Neutrophil (primary cell): ENCODE results near the gene SERHL2.
"Not testable (repeated sequence)": the region's sequence is repeated elsewhere in the genome, so short reads cannot be mapped to it uniquely, and the experiment has no call there.

Experiments used
- H3K27ac ChIP-seq: fragments of 200-600 bp; sonication (generic); 2 replicates; pipeline ENCODE4 v1.5.1; 2016; ENCODE audit warnings: mild to moderate bottlenecking, moderate library complexity
- H3K27me3 ChIP-seq: fragments of 200-600 bp; sonication (generic); 2 replicates; pipeline ENCODE4 v1.6.0; 2016; ENCODE audit warnings: mild to moderate bottlenecking
- H3K36me3 ChIP-seq: fragments of 200-600 bp; sonication (generic); 2 replicates; pipeline ENCODE4 v1.5.1; 2017
- H3K4me1 ChIP-seq, 2 experiments: fragments of 200-600 bp in 1 of 2; sonication (generic) in 1 of 2; 1 replicate in 1 of 2; 2 replicates in 1 of 2; pipeline versions ENCODE4 v1.5.1 to v1.6.1; 2013 to 2016; ENCODE audit warnings: low read depth in 1 of 2, low read length in 1 of 2, mild to moderate bottlenecking in 1 of 2, moderate library complexity in 1 of 2; ENCODE audit not compliant: control insufficient read depth in 1 of 2, insufficient read depth in 1 of 2
- H3K4me3 ChIP-seq, 2 experiments: fragments of 200-600 bp in 1 of 2; sonication (generic) in 1 of 2; 1 replicate in 1 of 2; 2 replicates in 1 of 2; pipeline ENCODE4 v1.5.1; 2013 to 2016; ENCODE audit warnings: low read depth in 1 of 2, low read length in 1 of 2, mild to moderate bottlenecking in 1 of 2, moderate library complexity in 1 of 2
- H3K9me3 ChIP-seq: fragments of 200-600 bp; sonication (generic); 2 replicates; pipeline ENCODE4 v1.5.1; 2016
- TF ChIP-seq, protein P1 (sequence below): fragments of 200-600 bp; sonication (generic); IDR thresholded peaks from 2 replicates; pipeline ENCODE4 v1.5.1; 2016; ENCODE audit warnings: antibody characterized with exemption

Gene SERHL2

DNA sequence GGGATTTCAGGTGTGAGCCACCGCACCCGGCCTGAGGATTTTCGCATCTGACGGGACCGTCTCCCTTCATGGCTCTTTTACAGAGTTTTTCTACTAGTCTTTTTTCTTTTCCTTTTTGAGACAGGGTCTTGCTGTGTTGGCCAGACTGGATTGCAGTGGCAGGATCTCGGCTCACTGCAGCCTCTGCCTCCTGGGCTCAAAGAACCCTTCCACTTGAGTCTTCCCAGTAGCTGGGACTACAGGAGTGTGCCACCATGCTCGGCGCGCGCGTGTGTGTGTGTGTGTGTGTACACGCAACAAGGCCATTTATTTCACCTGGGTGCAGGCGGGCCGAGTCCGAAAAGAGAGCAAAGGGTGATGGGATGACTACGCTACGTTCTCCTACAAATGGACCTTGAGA is 10.9 kb downstream of the SERHL2 start:
- H3K27me3 ChIP-seq, result no peaks in the 10 kb centered on the region
- peaks cover 0 to 6% of the 10 kb centered on the region in 2 experiments for H3K4me1 ChIP-seq
- TF ChIP-seq, protein P1, sequence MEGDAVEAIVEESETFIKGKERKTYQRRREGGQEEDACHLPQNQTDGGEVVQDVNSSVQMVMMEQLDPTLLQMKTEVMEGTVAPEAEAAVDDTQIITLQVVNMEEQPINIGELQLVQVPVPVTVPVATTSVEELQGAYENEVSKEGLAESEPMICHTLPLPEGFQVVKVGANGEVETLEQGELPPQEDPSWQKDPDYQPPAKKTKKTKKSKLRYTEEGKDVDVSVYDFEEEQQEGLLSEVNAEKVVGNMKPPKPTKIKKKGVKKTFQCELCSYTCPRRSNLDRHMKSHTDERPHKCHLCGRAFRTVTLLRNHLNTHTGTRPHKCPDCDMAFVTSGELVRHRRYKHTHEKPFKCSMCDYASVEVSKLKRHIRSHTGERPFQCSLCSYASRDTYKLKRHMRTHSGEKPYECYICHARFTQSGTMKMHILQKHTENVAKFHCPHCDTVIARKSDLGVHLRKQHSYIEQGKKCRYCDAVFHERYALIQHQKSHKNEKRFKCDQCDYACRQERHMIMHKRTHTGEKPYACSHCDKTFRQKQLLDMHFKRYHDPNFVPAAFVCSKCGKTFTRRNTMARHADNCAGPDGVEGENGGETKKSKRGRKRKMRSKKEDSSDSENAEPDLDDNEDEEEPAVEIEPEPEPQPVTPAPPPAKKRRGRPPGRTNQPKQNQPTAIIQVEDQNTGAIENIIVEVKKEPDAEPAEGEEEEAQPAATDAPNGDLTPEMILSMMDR, result no peak
- H3K36me3 ChIP-seq, result no peaks in the 10 kb centered on the region
- no peak overlapping the region for H3K27ac ChIP-seq
- H3K4me3 ChIP-seq, result no peak overlapping the region
- H3K9me3 ChIP-seq, result no peaks in the 10 kb centered on the region

DNA sequence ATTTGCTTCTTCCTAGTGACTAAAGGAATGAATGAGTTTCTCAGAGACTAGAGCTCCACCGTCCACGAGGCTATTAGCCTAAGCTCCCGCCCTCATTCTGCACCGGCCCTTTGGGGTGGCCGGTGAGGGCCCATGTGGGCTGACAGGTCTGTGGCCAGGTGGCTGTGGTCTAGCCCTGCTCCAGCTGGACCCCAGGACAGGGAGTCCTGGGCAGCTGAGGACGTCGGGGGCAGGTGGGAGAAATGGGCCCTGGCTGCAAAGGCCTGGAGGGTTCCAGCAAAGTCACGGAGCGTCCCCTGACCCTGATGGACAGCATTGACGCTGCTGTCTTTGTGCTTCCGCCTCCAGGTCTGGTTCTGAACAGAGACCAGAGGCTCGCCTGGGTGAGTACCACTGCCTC is 12.2 kb downstream of the SERHL2 start:
- TF ChIP-seq, protein P1, result no peak
- Histone ChIP-seq H3K27me3 (no peaks in the 10 kb centered on the region), H3K36me3 (peaks cover 7% of the 10 kb centered on the region), H3K4me1 (peaks cover 0 to 6% of the 10 kb centered on the region in 2 experiments), H3K4me3 (no peak overlapping the region), H3K9me3 (no peaks in the 10 kb centered on the region), H3K27ac (no peak overlapping the region)

DNA sequence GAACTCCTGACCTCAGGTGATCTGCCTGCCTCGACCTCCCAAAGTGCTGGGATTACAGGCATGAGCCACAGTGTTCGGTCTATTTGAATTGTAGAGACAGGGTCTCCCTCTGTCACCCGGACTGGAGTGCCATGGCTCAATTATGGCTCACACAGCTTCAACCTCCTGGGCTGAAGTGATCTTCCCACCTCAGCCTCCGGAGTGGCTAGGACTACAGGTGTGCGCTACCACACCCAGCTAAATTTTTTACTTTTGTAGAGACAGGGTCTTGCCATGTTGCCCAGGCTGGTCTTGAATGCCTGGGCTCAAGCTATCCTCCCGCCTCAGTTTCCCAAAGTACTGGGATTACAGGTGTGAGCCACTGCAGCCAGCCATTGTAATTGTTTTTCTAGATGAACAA is 14.2 kb downstream of the SERHL2 start:
- not testable (repeated sequence) for H3K27ac ChIP-seq, H3K27me3 ChIP-seq, H3K9me3 ChIP-seq, H3K4me1 ChIP-seq, H3K4me3 ChIP-seq
- peaks cover 21% of the 10 kb centered on the region for H3K36me3 ChIP-seq

DNA sequence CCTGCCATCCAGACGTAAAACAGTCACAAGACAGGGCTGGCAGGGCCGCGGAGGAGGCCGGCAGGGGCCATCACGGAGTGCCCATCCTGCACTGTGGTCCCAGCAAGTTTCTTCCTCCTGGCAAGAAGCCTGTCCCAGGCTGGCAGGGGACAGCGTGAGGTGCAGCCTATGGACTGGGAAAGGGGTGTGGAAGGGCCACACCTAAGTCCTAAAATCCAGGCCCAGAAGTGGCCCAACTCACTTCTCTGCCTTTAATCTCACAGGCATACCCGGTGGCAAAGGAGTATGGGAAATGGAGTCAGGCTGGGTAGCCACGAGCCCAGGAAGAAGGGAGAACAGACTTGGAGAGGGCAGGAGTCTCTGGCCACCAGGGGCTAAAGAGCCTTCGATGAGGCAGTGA is 16.8 kb downstream of the SERHL2 start:
- H3K4me1 ChIP-seq, H3K9me3 ChIP-seq, H3K27ac ChIP-seq, H3K4me3 ChIP-seq, H3K27me3 ChIP-seq: not testable (repeated sequence)
- peaks cover 38% of the 10 kb centered on the region for H3K36me3 ChIP-seq

DNA sequence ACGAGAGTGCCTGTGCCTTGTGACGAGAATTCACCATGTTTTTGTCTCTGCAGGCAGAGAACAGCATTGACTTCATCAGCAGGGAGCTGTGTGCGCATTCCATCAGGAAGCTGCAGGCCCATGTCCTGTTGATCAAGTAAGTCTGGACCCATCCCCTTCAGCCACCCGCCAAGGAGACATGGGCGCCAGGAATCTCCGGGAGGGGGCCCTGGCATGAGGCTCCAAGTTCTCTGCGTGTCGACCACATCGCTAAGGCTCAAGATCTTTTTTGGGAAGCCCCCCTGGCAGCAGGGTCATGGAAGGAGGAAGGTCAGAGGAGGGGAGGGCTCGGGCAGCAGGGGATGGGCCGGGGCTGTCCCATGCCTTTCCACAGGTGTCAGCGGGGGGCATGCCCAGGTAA is 17.3 kb downstream of the SERHL2 start:
- H3K36me3 ChIP-seq, result peaks cover 40% of the 10 kb centered on the region
- H3K4me1 ChIP-seq, H3K27ac ChIP-seq, H3K4me3 ChIP-seq, H3K9me3 ChIP-seq, H3K27me3 ChIP-seq: not testable (repeated sequence)

DNA sequence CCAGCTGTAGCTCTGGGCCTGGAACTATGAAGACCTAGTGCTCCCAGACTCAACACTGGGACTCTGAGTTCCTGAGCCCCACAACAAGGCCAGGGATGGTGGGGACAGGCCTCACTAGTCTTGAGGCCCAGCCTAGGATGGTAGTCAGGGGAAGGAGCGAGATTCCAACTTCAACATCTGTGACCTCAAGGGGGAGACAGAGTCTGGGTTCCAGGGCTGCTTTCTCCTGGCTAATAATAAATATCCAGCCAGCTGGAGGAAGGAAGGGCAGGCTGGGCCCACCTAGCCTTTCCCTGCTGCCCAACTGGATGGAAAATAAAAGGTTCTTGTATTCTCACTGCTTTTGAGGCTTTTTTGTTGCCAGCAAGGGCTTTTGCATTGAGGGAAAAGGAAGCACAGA is 20.3 kb downstream of the SERHL2 start:
- not testable (repeated sequence) for H3K4me1 ChIP-seq, H3K27ac ChIP-seq, H3K27me3 ChIP-seq, H3K4me3 ChIP-seq, H3K9me3 ChIP-seq
- H3K36me3 ChIP-seq, result peaks cover 60% of the 10 kb centered on the region

DNA sequence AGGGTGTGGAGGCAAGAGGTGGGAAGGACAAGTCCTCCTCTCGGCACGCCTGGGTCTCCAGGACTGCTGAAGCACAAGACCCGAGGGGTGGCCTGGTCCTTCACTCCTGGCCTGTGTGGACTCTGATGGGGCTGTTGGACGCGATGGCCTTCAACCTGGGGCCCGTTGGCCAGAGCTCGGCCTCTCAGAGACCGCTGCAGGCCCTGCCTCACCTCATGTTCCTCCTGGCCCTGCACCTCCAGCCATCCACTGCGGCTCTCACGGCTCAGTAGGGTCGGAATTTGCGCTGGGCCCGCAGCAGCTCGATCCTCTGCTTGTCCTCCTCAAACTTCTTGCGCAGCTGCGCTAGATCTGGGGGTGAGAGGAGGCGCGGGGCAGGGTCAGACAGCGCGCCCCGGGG is 20.7 kb downstream of the SERHL2 start:
- not testable (repeated sequence) for H3K4me1 ChIP-seq

DNA sequence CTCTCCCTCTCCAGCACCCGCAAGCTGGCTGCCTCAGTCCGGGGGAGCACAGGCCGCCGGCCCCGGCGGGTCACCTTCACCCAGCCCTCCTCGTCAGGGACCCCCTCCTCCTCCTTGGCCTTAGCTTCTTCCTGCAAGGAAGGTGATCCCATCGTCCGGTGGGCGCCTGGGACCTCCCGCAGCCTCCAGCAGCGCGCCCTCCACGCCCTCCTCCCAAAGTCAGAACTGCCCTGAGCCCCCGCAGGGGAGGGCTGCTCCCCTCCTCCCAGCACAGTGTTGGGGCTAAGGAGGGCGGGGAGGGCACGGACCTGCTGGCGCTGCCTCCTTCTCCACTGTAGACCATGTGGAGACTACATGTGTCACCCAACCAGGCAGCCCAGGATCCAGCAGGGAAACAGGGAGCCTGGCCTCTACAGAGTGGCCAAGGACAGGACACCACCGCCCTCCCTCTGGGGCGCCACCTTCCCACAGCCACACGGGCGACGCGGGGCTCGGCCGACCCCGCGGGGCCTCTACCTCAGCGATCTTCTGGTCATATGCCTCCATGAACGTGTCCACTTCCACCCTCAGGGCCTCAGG is 22.3 kb downstream of the SERHL2 start:
- not testable (repeated sequence) for H3K4me3 ChIP-seq, H3K27ac ChIP-seq, H3K4me1 ChIP-seq, H3K27me3 ChIP-seq, H3K9me3 ChIP-seq
- peaks cover 51% of the 10 kb centered on the region for H3K36me3 ChIP-seq

More for the DNA sequence above, 20.7 kb downstream of the SERHL2 start:
- not testable (repeated sequence) for H3K9me3 ChIP-seq, H3K27ac ChIP-seq, H3K27me3 ChIP-seq, H3K4me3 ChIP-seq
- H3K36me3 ChIP-seq, result peaks cover 60% of the 10 kb centered on the region

DNA sequence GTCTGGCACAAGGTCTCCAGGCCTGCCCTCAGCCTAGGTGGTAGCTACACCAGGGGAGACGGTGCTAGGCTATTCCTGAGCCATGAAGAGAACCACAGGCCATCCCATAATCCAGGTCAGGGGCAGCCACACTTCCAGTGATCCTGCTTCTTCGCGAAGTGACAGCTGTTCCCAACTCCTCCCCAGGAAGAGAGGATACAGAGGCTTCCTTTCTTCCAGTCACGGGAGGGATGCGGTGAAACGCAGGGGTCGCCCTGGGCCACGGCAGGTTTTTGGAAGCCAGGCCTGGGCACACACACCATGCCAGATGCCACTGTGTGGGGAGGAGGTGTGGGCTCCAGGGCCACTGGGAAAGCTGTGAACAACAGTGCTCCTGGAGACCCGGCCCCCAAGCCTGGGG is 23.4 kb downstream of the SERHL2 start:
- H3K9me3 ChIP-seq, H3K27ac ChIP-seq, H3K4me1 ChIP-seq, H3K4me3 ChIP-seq, H3K27me3 ChIP-seq: not testable (repeated sequence)
- H3K36me3 ChIP-seq, result peaks cover 45% of the 10 kb centered on the region
